ENCODE data around the gene PRIMPOL. TPM values are rescaled to one million over a fixed set of nuclear protein-coding genes. Genes with fewer than 3 reads are reported as not detected.

The PRIMPOL gene
- total and polyA plus RNA-seq, 2 donors from 2014 or later = 10.9 to 13.1 TPM

DNA sequence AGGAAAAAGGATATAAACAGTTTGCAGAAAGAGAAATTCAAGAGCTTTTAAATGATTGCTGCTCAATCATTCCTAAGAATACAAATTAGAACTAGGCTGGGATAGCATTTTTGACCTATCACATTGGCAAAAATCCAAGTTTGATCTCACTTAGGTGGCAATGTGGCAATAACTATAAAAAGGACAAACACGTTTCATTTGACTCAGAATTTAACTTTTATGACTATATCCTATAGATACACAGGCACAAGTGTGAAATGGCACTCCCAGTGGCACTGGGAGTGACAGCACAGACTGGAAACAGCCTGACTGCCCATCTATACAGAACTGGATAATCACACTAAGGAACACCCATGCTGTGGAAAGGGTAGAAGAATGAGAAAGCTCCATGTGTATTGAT is 73.3 kb downstream of the PRIMPOL start:
- TF ChIP-seq CTCF (IDR thresholded peaks at IDR 0.05; ENCODE audit: borderline replicate concordance, extremely low read depth, insufficient read depth) = no peak
- no peak overlapping the region for H3K27ac ChIP-seq (ENCODE audit: low read depth in 2 of 2, low read length in 2 of 2)
- no peaks in the 10 kb centered on the region for H3K4me1 ChIP-seq (ENCODE audit: control insufficient read depth in 2 of 3, insufficient read depth in 2 of 3, low read depth in 1 of 3, low read length in 3 of 3)
- intact Hi-C loops (cut with DNase I) = no loop called here
- peaks cover 0 to 3% (median 0%) of the 10 kb centered on the region in 3 donors for H3K36me3 ChIP-seq (ENCODE audit: control insufficient read depth in 2 of 3, insufficient read depth in 3 of 3, low read length in 3 of 3)
- no peak overlapping the region for H3K9ac ChIP-seq (ENCODE audit: low read length in 3 of 3)
- H3K9me3 ChIP-seq (ENCODE audit: control insufficient read depth in 2 of 3, insufficient read depth in 1 of 3, low read length in 3 of 3) = no peaks in the 10 kb centered on the region
- FAIRE-seq = no peak
- DNase-seq = no peak
- no peak overlapping the region for H3K4me3 ChIP-seq (ENCODE audit: low read length in 3 of 3)
- H3K27me3 ChIP-seq (ENCODE audit: control insufficient read depth, insufficient read depth, low read length) = no peaks in the 10 kb centered on the region

DNA sequence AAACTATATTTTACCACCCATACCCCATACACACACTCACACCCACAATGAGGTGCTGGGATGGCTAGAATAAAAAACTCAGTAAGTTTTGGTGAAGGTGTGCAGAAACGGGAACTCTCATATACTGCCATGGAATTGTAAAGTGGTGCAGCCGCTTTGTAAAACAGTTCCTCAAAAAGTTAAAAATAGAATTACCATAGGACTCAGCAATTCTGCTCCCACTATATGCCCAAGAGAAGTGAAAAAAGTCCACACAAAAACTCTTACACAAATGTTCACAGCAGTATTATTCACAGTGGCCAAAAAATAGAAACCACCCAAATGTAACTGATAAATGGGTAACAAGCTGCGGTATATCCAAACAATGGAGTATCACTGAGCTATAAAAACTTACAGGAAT is 77.9 kb downstream of the PRIMPOL start:
- H3K9ac ChIP-seq (ENCODE audit: low read length in 3 of 3) = no peak overlapping the region
- no peaks in the 10 kb centered on the region for H3K4me1 ChIP-seq (ENCODE audit: control insufficient read depth in 2 of 3, insufficient read depth in 2 of 3, low read depth in 1 of 3, low read length in 3 of 3)
- H3K27ac ChIP-seq (ENCODE audit: low read depth in 2 of 2, low read length in 2 of 2) = no peak overlapping the region
- H3K27me3 ChIP-seq (ENCODE audit: control insufficient read depth, insufficient read depth, low read length) = no peaks in the 10 kb centered on the region
- H3K36me3 ChIP-seq (ENCODE audit: control insufficient read depth in 2 of 3, insufficient read depth in 3 of 3, low read length in 3 of 3) = no peaks in the 10 kb centered on the region
- TF ChIP-seq CTCF (IDR thresholded peaks at IDR 0.05; ENCODE audit: borderline replicate concordance, extremely low read depth, insufficient read depth) = no peak
- FAIRE-seq (no peak), DNase-seq (no peak)
- no peak overlapping the region for H3K4me3 ChIP-seq (ENCODE audit: low read length in 3 of 3)
- H3K9me3 ChIP-seq (ENCODE audit: control insufficient read depth in 2 of 3, insufficient read depth in 1 of 3, low read length in 3 of 3) = no peaks in the 10 kb centered on the region
- intact Hi-C loops (cut with DNase I) = no loop called here

GRCh38 chr4:184728858-184729257 is 79.3 kb downstream of the PRIMPOL start:
- no peak overlapping the region for H3K9ac ChIP-seq (ENCODE audit: low read length in 3 of 3)
- H3K4me3 ChIP-seq (ENCODE audit: low read length in 3 of 3) = no peak overlapping the region
- H3K36me3 ChIP-seq (ENCODE audit: control insufficient read depth in 2 of 3, insufficient read depth in 3 of 3, low read length in 3 of 3) = no peaks in the 10 kb centered on the region
- no peaks in the 10 kb centered on the region for H3K9me3 ChIP-seq (ENCODE audit: control insufficient read depth in 2 of 3, insufficient read depth in 1 of 3, low read length in 3 of 3)
- no peak overlapping the region for H3K27ac ChIP-seq (ENCODE audit: low read depth in 2 of 2, low read length in 2 of 2)
- FAIRE-seq (no peak), DNase-seq (no peak)
- intact Hi-C loops (cut with DNase I) = no loop called here
- no peaks in the 10 kb centered on the region for H3K27me3 ChIP-seq (ENCODE audit: control insufficient read depth, insufficient read depth, low read length)
- TF ChIP-seq CTCF (IDR thresholded peaks at IDR 0.05; ENCODE audit: borderline replicate concordance, extremely low read depth, insufficient read depth) = no peak
- H3K4me1 ChIP-seq (ENCODE audit: control insufficient read depth in 2 of 3, insufficient read depth in 2 of 3, low read depth in 1 of 3, low read length in 3 of 3) = peaks cover 0 to 4% (median 0%) of the 10 kb centered on the region in 3 donors

DNA sequence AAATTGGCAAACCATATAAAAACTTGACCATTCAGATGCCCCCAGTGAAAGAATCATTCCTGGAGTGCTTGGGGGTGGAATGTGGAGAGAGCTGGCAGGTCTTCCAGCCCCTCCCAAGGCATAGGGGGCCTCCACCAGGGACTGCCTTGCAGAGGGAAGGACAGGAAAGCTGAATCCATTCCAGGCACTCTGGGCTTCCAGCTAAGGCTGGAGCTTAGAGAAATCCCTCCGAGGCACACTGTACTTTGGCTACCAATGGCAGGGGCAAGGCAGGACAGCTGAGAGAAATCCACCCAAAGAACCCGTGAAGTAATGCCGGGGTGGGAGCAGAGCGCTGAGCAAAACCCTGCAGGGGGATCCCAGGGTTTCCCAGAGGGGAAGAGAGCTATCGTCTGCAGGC is 80.4 kb downstream of the PRIMPOL start:
- no peaks in the 10 kb centered on the region for H3K36me3 ChIP-seq (ENCODE audit: control insufficient read depth in 2 of 3, insufficient read depth in 3 of 3, low read length in 3 of 3)
- H3K4me3 ChIP-seq (ENCODE audit: low read length in 3 of 3) = no peak overlapping the region
- intact Hi-C loops (cut with DNase I) = no loop called here
- peaks cover 0 to 7% (median 0%) of the 10 kb centered on the region in 3 donors for H3K4me1 ChIP-seq (ENCODE audit: control insufficient read depth in 2 of 3, insufficient read depth in 2 of 3, low read depth in 1 of 3, low read length in 3 of 3)
- H3K9ac ChIP-seq (ENCODE audit: low read length in 3 of 3) = no peak overlapping the region
- no peaks in the 10 kb centered on the region for H3K27me3 ChIP-seq (ENCODE audit: control insufficient read depth, insufficient read depth, low read length)
- FAIRE-seq = no peak
- no peak for TF ChIP-seq CTCF (IDR thresholded peaks at IDR 0.05; ENCODE audit: borderline replicate concordance, extremely low read depth, insufficient read depth)
- H3K9me3 ChIP-seq (ENCODE audit: control insufficient read depth in 2 of 3, insufficient read depth in 1 of 3, low read length in 3 of 3) = no peaks in the 10 kb centered on the region
- H3K27ac ChIP-seq (ENCODE audit: low read depth in 2 of 2, low read length in 2 of 2) = no peak overlapping the region
- no peak for DNase-seq

Measured in kidney (tissue), 14 donors.